A549 (cell line): Measurements from ENCODE around the gene ZNF22. TPM values are rescaled to one million over a fixed set of nuclear protein-coding genes. Genes with fewer than 3 reads are reported as not detected.

Experiments used
- ATAC-seq, 2 experiments: fragments of 200-7000 bp in 1 of 2; fragments of >200 bp in 1 of 2; cut with Nextera tagmentation in 1 of 2; cut with Tn5 transposase in 1 of 2; 3 replicates each; pipeline versions ENCODE4 v1.8.0 to v1.9.1; 2018 to 2020; ENCODE audit warnings: mild to moderate bottlenecking in 1 of 2, moderate library complexity in 1 of 2
- CTCF ChIA-PET: fragments of 300-600 bp; sonication (Branson Sonifier 250); formaldehyde crosslinking; extraction: SDS; loops from one replicate; lab custom pipeline; 2021; ENCODE audit warnings: antibody characterized with exemption, inconsistent platforms; lab: Yijun Ruan, JAX
- POLR2A ChIA-PET: fragments of 350-600 bp; formaldehyde crosslinking; extraction: SDS; loops from one replicate; lab custom pipeline; 2021; ENCODE audit warnings: antibody characterized with exemption, inconsistent platforms; lab: Yijun Ruan, JAX
- DNase-seq, 2 experiments: peaks; one replicate each; pipeline versions ENCODE4 v3.0.0 to v3.0.0-alpha.2; 2011 to 2016; ENCODE audit warnings: low read depth in 1 of 2, low spot score in 1 of 2
- FAIRE-seq: peaks from 2 replicates; lab custom pipeline; 2011; peaks lifted over from hg19 to GRCh38; lab: Jason Lieb, UNC
- H3K27ac ChIP-seq, 2 experiments: fragments of >200 bp; sonication (Bioruptor Twin); formaldehyde crosslinking; 3 replicates each; pipeline ENCODE4 v1.5.1; 2016 to 2017
- H3K4me1 ChIP-seq: fragments of >200 bp; sonication (Bioruptor Twin); formaldehyde crosslinking; 3 replicates; pipeline ENCODE4 v1.6.1; 2016
- H3K4me2 ChIP-seq: fragments of >200 bp; sonication (Bioruptor Twin); formaldehyde crosslinking; 3 replicates; pipeline ENCODE4 v1.6.1; 2016
- H3K4me3 ChIP-seq: fragments of >200 bp; sonication (Bioruptor Twin); formaldehyde crosslinking; 3 replicates; pipeline ENCODE4 v1.5.1; 2016
- H3K9me3 ChIP-seq: fragments of >200 bp; sonication (Bioruptor Twin); formaldehyde crosslinking; 3 replicates; pipeline ENCODE4 v1.6.1; 2016
- ATOH8 ChIP-seq: fragments of 250-450 bp; sonication (Bioruptor Pico); IDR thresholded peaks from 2 replicates; pipeline ENCODE4 v1.5.0; 2020; ENCODE audit warnings: low read depth, mild to moderate bottlenecking, moderate library complexity
- BCL3 ChIP-seq: fragments of >200 bp; sonication (Bioruptor Twin); formaldehyde crosslinking; IDR thresholded peaks from 3 replicates; pipeline ENCODE4 v1.6.1; 2016
- BHLHE40 ChIP-seq: IDR thresholded peaks from 2 replicates; pipeline ENCODE4 v1.6.1; 2012; ENCODE audit warnings: low read depth, low read length, inconsistent platforms
- CBX8 ChIP-seq: fragments of 200-600 bp; sonication (generic); IDR thresholded peaks from 2 replicates; pipeline ENCODE4 v1.6.1; 2016
- CEBPB ChIP-seq, 2 experiments: fragments of >200 bp in 1 of 2; sonication (Bioruptor Twin) in 1 of 2; formaldehyde crosslinking in 1 of 2; IDR thresholded peaks; 2 replicates each; pipeline ENCODE4 v1.6.1; 2012 to 2016
- EHF ChIP-seq: fragments of 250-450 bp; sonication (Bioruptor Pico); IDR thresholded peaks from 2 replicates; pipeline ENCODE4 v1.5.0; 2020; ENCODE audit warnings: mild to moderate bottlenecking
- EHMT2 ChIP-seq: fragments of 200-600 bp; sonication (generic); IDR thresholded peaks from 2 replicates; pipeline ENCODE4 v1.6.1; 2016; ENCODE audit warnings: antibody characterized with exemption, low read depth, mild to moderate bottlenecking, moderate library complexity
- EP300 ChIP-seq, 2 experiments: fragments of >200 bp; sonication (Bioruptor Twin); formaldehyde crosslinking; IDR thresholded peaks; 2 replicates in 1 of 2; 3 replicates in 1 of 2; pipeline ENCODE4 v1.6.1; 2016 to 2017
- FOSB ChIP-seq: fragments of 250-450 bp; sonication (Bioruptor Pico); IDR thresholded peaks from 2 replicates; pipeline ENCODE4 v1.5.0; 2020; ENCODE audit warnings: mild to moderate bottlenecking, moderate library complexity
- HMGXB4 ChIP-seq: fragments of 250-450 bp; sonication (Bioruptor Pico); IDR thresholded peaks from 2 replicates; pipeline ENCODE4 v1.5.0; 2021; ENCODE audit warnings: mild to moderate bottlenecking, moderate library complexity, borderline replicate concordance
- HOXB13 ChIP-seq: fragments of 250-450 bp; sonication (Bioruptor Pico); IDR thresholded peaks from 2 replicates; pipeline ENCODE4 v1.5.0; 2020; ENCODE audit warnings: low read depth, mild to moderate bottlenecking, moderate library complexity
- MAFK ChIP-seq: fragments of 450-650 bp; IDR thresholded peaks from 2 replicates; pipeline ENCODE4 v1.6.1; 2014; ENCODE audit not compliant: partially characterized antibody
- MAX ChIP-seq: IDR thresholded peaks from 2 replicates; pipeline ENCODE4 v1.6.1; 2012
- MAZ ChIP-seq: fragments of 150-350 bp; IDR thresholded peaks from 2 replicates; pipeline ENCODE4 v1.6.1; 2014; ENCODE audit warnings: antibody characterized with exemption, low read depth, low read length, borderline replicate concordance
- MYC ChIP-seq: IDR thresholded peaks from 2 replicates; pipeline ENCODE4 v1.6.1; 2012; ENCODE audit warnings: mild to moderate bottlenecking, inconsistent platforms, low read length, improper control_type of control experiment, borderline replicate concordance
- NFE2L2 ChIP-seq: fragments of 150-350 bp; conservative IDR thresholded peaks from 2 replicates; pipeline ENCODE4 v1.6.1; 2014; ENCODE audit warnings: low read length
- PBX3 ChIP-seq: IDR thresholded peaks from 2 replicates; pipeline ENCODE4 v1.6.1; 2012
- POLR2A ChIP-seq: IDR thresholded peaks from 2 replicates; pipeline ENCODE4 v1.6.1; 2012; ENCODE audit warnings: mild to moderate bottlenecking, low read length
- RCOR1 ChIP-seq: fragments of 150-350 bp; IDR thresholded peaks from 2 replicates; pipeline ENCODE4 v1.6.1; 2014; ENCODE audit warnings: antibody characterized with exemption, low read length, low read depth
- RNF2 ChIP-seq: fragments of 200-600 bp; sonication (generic); IDR thresholded peaks from 2 replicates; pipeline ENCODE4 v1.6.1; 2016; ENCODE audit warnings: low read depth, mild to moderate bottlenecking, antibody characterized with exemption, moderate library complexity, borderline replicate concordance
- SREBF2 ChIP-seq: fragments of 450-650 bp; IDR thresholded peaks from 2 replicates; pipeline ENCODE4 v1.6.1; 2014; ENCODE audit warnings: mild to moderate bottlenecking, moderate library complexity
- USF2 ChIP-seq: fragments of 450-650 bp; IDR thresholded peaks from 2 replicates; pipeline ENCODE4 v1.6.1; 2014; ENCODE audit warnings: antibody characterized with exemption
- ZC3H11A ChIP-seq: fragments of 450-650 bp; IDR thresholded peaks from 2 replicates; pipeline ENCODE4 v1.6.1; 2014; ENCODE audit warnings: antibody characterized with exemption, mild to moderate bottlenecking
- ZFP36 ChIP-seq: fragments of 450-650 bp; IDR thresholded peaks from 2 replicates; pipeline ENCODE4 v1.6.1; 2014; ENCODE audit warnings: borderline replicate concordance; ENCODE audit not compliant: partially characterized antibody
- ZNF302 ChIP-seq: fragments of 250-450 bp; sonication (Bioruptor Pico); IDR thresholded peaks from 2 replicates; pipeline ENCODE4 v1.9.0; 2021; ENCODE audit warnings: inconsistent platforms, mild to moderate bottlenecking, moderate library complexity
- WGBS: methylation state at CpG from one replicate; pipeline ENCODE4 v1.1.6; 2017; ENCODE audit errors: missing lambda C conversion rate; 5-methylcytosine and 5-hydroxymethylcytosine counted together
- polyA plus RNA-seq, 4 experiments: library from polyadenylated mRNA; depleted of rRNA in 3 of 4; stranded (reverse); fragments of >200 nt; fragmentation: RNase III in 1 of 4; extraction: RNeasy Plus Mini Kit Qiagen cat#74134 plus additional on column Dnase treatment in 1 of 4; gene quantifications; 2 replicates in 3 of 4; 3 replicates in 1 of 4; pipeline ENCODE4 v1.2.3, GENCODE V29; 2011 to 2017
- TF ChIP-seq, protein P1 (sequence below): fragments of >200 bp; sonication (Bioruptor Twin); formaldehyde crosslinking; IDR thresholded peaks from 2 replicates; pipeline ENCODE4 v1.6.1; 2016

The ZNF22 gene
- polyA plus RNA-seq, 2 of the 4 experiments (the other 2 are of a cell fraction), result 8.5 to 13.0 TPM

- H3K9me3 ChIP-seq, result no peaks in the 10 kb centered on the region
- CTCF ChIA-PET, result no interaction called here
- TF ChIP-seq ZNF302 (CRISPR knock-in tag), result no peak
- no peak for TF ChIP-seq EHF
- no peak for TF ChIP-seq POLR2A
- TF ChIP-seq EP300 (IDR thresholded peaks at IDR 0.05), result no peak
- no peak for TF ChIP-seq ZC3H11A
- no peak for TF ChIP-seq MAX
- no peak for TF ChIP-seq CEBPB (IDR thresholded peaks at IDR 0.05)
- TF ChIP-seq PBX3, result no peak
- TF ChIP-seq ZFP36, result no peak
- TF ChIP-seq HOXB13 (CRISPR knock-in tag), result no peak
- no peak for TF ChIP-seq FOSB (CRISPR knock-in tag)
- no peak for TF ChIP-seq SREBF2
- H3K4me3 ChIP-seq, result no peak overlapping the region
- no peak for FAIRE-seq
- 7% methylated on average over 2 of the region's 2 CpGs for WGBS
- H3K27ac ChIP-seq, result no peak overlapping the region
- no peaks in the 10 kb centered on the region for H3K4me1 ChIP-seq
- POLR2A ChIA-PET, result no interaction called here
- ATAC-seq, result no peak
- no peak overlapping the region for H3K4me2 ChIP-seq
- DNase-seq, result no peak
Measured at GRCh38 chr10:45023426-45023825, 22.7 kb downstream of the ZNF22 start.

DNA sequence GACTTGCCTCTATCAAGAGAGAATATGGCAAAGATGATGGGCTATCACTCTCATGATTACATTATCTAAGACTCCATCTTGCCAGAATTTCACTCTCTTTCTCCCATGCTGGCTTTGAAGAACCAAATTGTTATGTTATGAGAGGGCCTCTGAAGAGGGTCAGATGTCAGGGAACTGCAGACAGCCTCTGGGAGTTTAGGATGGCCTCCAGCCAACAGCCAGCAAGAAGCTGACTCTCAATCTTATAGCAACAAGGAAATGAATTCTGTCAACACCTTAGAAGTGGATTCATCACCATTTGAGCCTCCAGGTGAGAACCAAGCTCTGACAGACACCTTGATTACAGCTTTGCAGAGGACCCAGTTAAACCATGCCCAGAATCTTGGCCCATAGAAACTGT is 33.6 kb downstream of the ZNF22 start:
- Histone ChIP-seq H3K4me2 (no peak overlapping the region), H3K4me1 (no peaks in the 10 kb centered on the region), H3K4me3 (no peak overlapping the region), H3K9me3 (no peaks in the 10 kb centered on the region), H3K27ac (no peak overlapping the region)
- TF ChIP-seq RNF2, result no peak
- TF ChIP-seq, protein P1, sequence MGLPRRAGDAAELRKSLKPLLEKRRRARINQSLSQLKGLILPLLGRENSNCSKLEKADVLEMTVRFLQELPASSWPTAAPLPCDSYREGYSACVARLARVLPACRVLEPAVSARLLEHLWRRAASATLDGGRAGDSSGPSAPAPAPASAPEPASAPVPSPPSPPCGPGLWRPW, result no peak
- TF ChIP-seq HMGXB4 (CRISPR knock-in tag), result no peak
- no peak for TF ChIP-seq CBX8
- no peak for TF ChIP-seq BHLHE40
- no peak for TF ChIP-seq NFE2L2
- TF ChIP-seq EHMT2, result no peak
- TF ChIP-seq ATOH8 (CRISPR knock-in tag), result no peak
- no peak for TF ChIP-seq SREBF2
- no peak for TF ChIP-seq MYC
- TF ChIP-seq RCOR1, result no peak
- TF ChIP-seq USF2, result no peak
- TF ChIP-seq PBX3, result no peak
- no peak for TF ChIP-seq ZC3H11A
- TF ChIP-seq MAZ, result no peak
- no peak for TF ChIP-seq BCL3
- TF ChIP-seq MAX, result no peak
- TF ChIP-seq EP300 (IDR thresholded peaks at IDR 0.05), result no peak
- TF ChIP-seq MAFK, result no peak
- no peak for ATAC-seq
- ChIA-PET CTCF (interaction anchor here (0.7 kb wide), 1 partner anchor 201 kb away, joined by 3 read pairs; no protein-coding TSS in a partner anchor), POLR2A (no interaction called here)
- FAIRE-seq, result no peak
- DNase-seq, result no peak
